Pancreas (tissue), 10 donors: ENCODE results near the gene CALB2. TPM values are rescaled to one million over a fixed set of nuclear protein-coding genes. Genes with fewer than 3 reads are reported as not detected.
A peak's percentile ranks its signal among the peaks of the same experiment; 100 is the strongest.
"Not testable (repeated sequence)": the region's sequence is repeated elsewhere in the genome, so short reads cannot be mapped to it uniquely, and the experiment has no call there.

Experiments used
- ATAC-seq, 4 donors: fragments of 200-7000 bp; cut with Tn5 transposase; one replicate each; pipeline versions ENCODE4 v1.8.0 to v1.9.1; 2020; ENCODE audit warnings: mild to moderate bottlenecking in 4 of 4, moderate library complexity in 4 of 4
- DNase-seq, 6 donors: peaks; one replicate each; pipeline ENCODE4 v3.0.0-alpha.2; 2020
- FAIRE-seq: peaks from 2 replicates; lab custom pipeline; 2012; peaks lifted over from hg19 to GRCh38; lab: Jason Lieb, UNC
- H3K27ac ChIP-seq, 4 donors: fragments of 200-600 bp; sonication (generic); 1 replicate in 3 of 4; 2 replicates in 1 of 4; pipeline versions ENCODE4 v1.5.0 to v1.8.0; 2020
- H3K27me3 ChIP-seq, 4 donors: fragments of 200-600 bp; one replicate each; pipeline ENCODE4 v1.8.0; 2021
- H3K36me3 ChIP-seq, 3 donors: fragments of 200-600 bp; sonication (generic) in 1 of 3; one replicate each; pipeline versions ENCODE4 v1.5.0 to v1.8.0; 2020 to 2021
- H3K4me1 ChIP-seq, 3 donors: fragments of 200-600 bp; one replicate each; pipeline ENCODE4 v1.8.0; 2021
- H3K4me3 ChIP-seq, 4 donors: fragments of 200-600 bp; sonication (generic) in 2 of 4; one replicate each; pipeline versions ENCODE4 v1.5.0 to v1.8.0; 2020 to 2021
- H3K9me3 ChIP-seq, 4 donors: fragments of 200-600 bp; one replicate each; pipeline ENCODE4 v1.8.0; 2021
- CTCF ChIP-seq, 4 donors: fragments of 200-600 bp; sonication (generic) in 3 of 4; IDR thresholded peaks; one replicate each; pipeline versions ENCODE4 v1.5.0 to v1.8.0; 2021; ENCODE audit warnings: antibody characterized with exemption in 4 of 4
- WGBS, 2 donors: extraction: QIAGEN DNeasy Blood & Tissue Kit; methylation state at CpG; one replicate each; pipeline ENCODE4 v1.1.7; 2013; 5-methylcytosine and 5-hydroxymethylcytosine counted together
- intact Hi-C, 3 donors: fragments of 100-400 bp; cut with DNase I; formaldehyde crosslinking; loops; one replicate each; pipeline versions ENCODE4 v1.11.1 to v1.14.2; 2022
- polyA plus RNA-seq, 2 donors: library from polyadenylated mRNA; stranded (reverse); fragments of 200-250 nt; gene quantifications; one replicate each; pipeline ENCODE4 v1.2.3, GENCODE V29; 2013
- total RNA-seq, 6 donors: library from RNA; stranded (reverse); fragmentation: NEBNext Ultra II Directional in 4 of 6; extraction: Animal tissue kit (Norgen Biotek cat#: 25700) in 4 of 6; gene quantifications; one replicate each; pipeline versions ENCODE4 v1.2.1 to v1.2.4, GENCODE V29; 2021 to 2023
- donor health status: healthy with polysubstance abuse.
- donor health status: DM: no; HTN: no; CAD: no; lungs with moderate emphysema.
- donor health status: DM: no; HTN: no; CAD: no.
- donor health status: control.
- donor health status: control.
- donor health status: Bipolar disorder and iron deficiency.
- donor health status: DM: yes; HTN: yes; CAD: no.
- donor health status: DM: no; HTN: no; CAD: no.
- donor health status: DM: no; HTN: no; CAD: no.
- donor health status: DM: yes; HTN: yes; CAD: no.

The CALB2 gene
- total and polyA plus RNA-seq, 8 donors, result 0.13 to 2.5 (median 0.34) TPM

GRCh38 chr16:71352466-71352865 is 6.1 kb upstream of the CALB2 start:
- WGBS, 2 donors, result 65 to 71% methylated on average over 3 of the region's 3 CpGs
- FAIRE-seq (no peak), DNase-seq (no peak), ATAC-seq (no peak)
- intact Hi-C loops, result no loop called here
- Histone ChIP-seq H3K27ac (no peak overlapping the region), H3K9me3 (no peaks in the 10 kb centered on the region), H3K36me3 (no peaks in the 10 kb centered on the region), H3K4me1 (no peaks in the 10 kb centered on the region), H3K4me3 (no peak overlapping the region), H3K27me3 (no peaks in the 10 kb centered on the region)
- no peak for TF ChIP-seq CTCF (IDR thresholded peaks at IDR 0.05)

- DNase-seq, result peak in 1 of 6 donors; percentile 1
- Histone ChIP-seq H3K4me1 (no peaks in the 10 kb centered on the region), H3K9me3 (no peaks in the 10 kb centered on the region), H3K27me3 (no peaks in the 10 kb centered on the region), H3K27ac (no peak overlapping the region), H3K36me3 (no peaks in the 10 kb centered on the region), H3K4me3 (no peak overlapping the region)
- no peak for FAIRE-seq
- intact Hi-C loops, result no loop called here
- WGBS, 2 donors, result 65 to 86% methylated on average over 1 of the region's 1 CpG
- no peak for ATAC-seq
- no peak for TF ChIP-seq CTCF (IDR thresholded peaks at IDR 0.05)
Observed at GRCh38 chr16:71352963-71353460, 5.5 kb upstream of the CALB2 start.

GRCh38 chr16:71353736-71354135 is 4.8 kb upstream of the CALB2 start:
- no peaks in the 10 kb centered on the region for H3K9me3 ChIP-seq
- peaks cover 0 to under 1% (median 0%) of the 10 kb centered on the region in 4 donors for H3K27me3 ChIP-seq
- intact Hi-C loops, result no loop called here
- no peak overlapping the region for H3K4me3 ChIP-seq
- FAIRE-seq, result no peak
- peaks cover 0 to 2% (median 0%) of the 10 kb centered on the region in 3 donors for H3K4me1 ChIP-seq
- DNase-seq, result no peak
- H3K27ac ChIP-seq, result no peak overlapping the region
- no peak for ATAC-seq
- no peaks in the 10 kb centered on the region for H3K36me3 ChIP-seq
- 42 to 50% methylated on average over 5 of the region's 5 CpGs for WGBS, 2 donors
- no peak for TF ChIP-seq CTCF (IDR thresholded peaks at IDR 0.05)

- no peaks in the 10 kb centered on the region for H3K9me3 ChIP-seq
- H3K27me3 ChIP-seq, result peaks cover 0 to 5% (median 0%) of the 10 kb centered on the region in 4 donors
- H3K36me3 ChIP-seq, result no peaks in the 10 kb centered on the region
- H3K4me1 ChIP-seq, result peaks cover 0 to 3% (median 0%) of the 10 kb centered on the region in 3 donors
- WGBS, 2 donors, result 59 to 61% methylated on average over 4 of the region's 4 CpGs
- ATAC-seq, result no peak
- no peak overlapping the region for H3K27ac ChIP-seq
- FAIRE-seq, result no peak
- intact Hi-C loops, result no loop called here
- no peak for TF ChIP-seq CTCF (IDR thresholded peaks at IDR 0.05)
- DNase-seq, result peak in 1 of 6 donors; percentile 4
- H3K4me3 ChIP-seq, result no peak overlapping the region
Observed at GRCh38 chr16:71354156-71354555, 4.4 kb upstream of the CALB2 start.

- H3K9me3 ChIP-seq, result no peaks in the 10 kb centered on the region
- ATAC-seq (no peak), DNase-seq (no peak), FAIRE-seq (no peak)
- no peak for TF ChIP-seq CTCF (IDR thresholded peaks at IDR 0.05)
- H3K4me3 ChIP-seq, result no peak overlapping the region
- peaks cover 0 to 14% (median 2%) of the 10 kb centered on the region in 4 donors for H3K27me3 ChIP-seq
- peaks cover 0 to 3% (median 0%) of the 10 kb centered on the region in 3 donors for H3K4me1 ChIP-seq
- H3K36me3 ChIP-seq, result no peaks in the 10 kb centered on the region
- H3K27ac ChIP-seq, result no peak overlapping the region
- intact Hi-C loops, result no loop called here
- WGBS, 2 donors, result 59 to 81% methylated on average over 7 of the region's 7 CpGs
Observed at GRCh38 chr16:71356051-71356740, 2.3 kb upstream of the CALB2 start.

GRCh38 chr16:71356936-71357335 is 1.6 kb upstream of the CALB2 start:
- intact Hi-C loops, result not testable (repeated sequence)

More at GRCh38 chr16:71356936-71357335, 1.6 kb upstream of the CALB2 start:
- not testable (repeated sequence) for H3K27ac ChIP-seq, H3K9me3 ChIP-seq, H3K36me3 ChIP-seq, FAIRE-seq, DNase-seq, H3K4me3 ChIP-seq, H3K4me1 ChIP-seq, ATAC-seq
- WGBS, 2 donors, result 63 to 70% methylated on average over 4 of the region's 4 CpGs
- peaks cover 0 to 14% (median 2%) of the 10 kb centered on the region in 4 donors for H3K27me3 ChIP-seq
